Activated gamma-delta T cell (primary cell): Measurements from ENCODE around the gene NTRK2.
"Not testable (repeated sequence)": the region's sequence is repeated elsewhere in the genome, so short reads cannot be mapped to it uniquely, and the experiment has no call there.

Experiments used
- DNase-seq: peaks from one replicate; lab custom pipeline; 2025; lab: John Stamatoyannopoulos, UW

NTRK2 gene

GRCh38 chr9:85064811-85065371, 395.4 kb downstream of the NTRK2 start:
- DNase-seq, result no peak

- DNase-seq, result no peak
Observed at GRCh38 chr9:85067792-85068191, 398.3 kb downstream of the NTRK2 start.

- not testable (repeated sequence) for DNase-seq
Observed at GRCh38 chr9:85069421-85069820, 399.9 kb downstream of the NTRK2 start.
